ENCODE measurements around the gene GPR18. TPM values are rescaled to one million over a fixed set of nuclear protein-coding genes. Genes with fewer than 3 reads are reported as not detected.

GPR18 gene
- total RNA-seq, 4 donors from 2014 or later, result not detected

DNA sequence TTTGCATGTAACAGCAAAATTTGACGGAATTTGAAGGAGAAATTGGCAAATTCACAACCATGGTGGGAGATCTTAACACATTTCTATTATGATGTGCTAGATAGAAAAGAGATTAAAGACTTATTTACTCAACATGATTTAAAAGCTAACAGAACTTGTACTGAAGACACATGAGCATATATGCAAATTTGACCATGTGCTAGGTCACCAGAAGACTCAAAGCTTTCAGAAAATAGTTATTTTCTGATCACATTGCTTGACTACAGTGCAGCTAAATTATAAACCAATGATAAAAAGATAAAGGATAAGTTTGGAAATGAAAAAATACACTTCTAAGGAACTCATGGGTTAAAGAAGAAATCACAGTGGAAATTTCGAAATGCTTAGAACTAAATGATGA lies 39.9 kb upstream of the GPR18 start:
- ATAC-seq (no peak), DNase-seq (no peak)
- Histone ChIP-seq H3K4me3 (no peak overlapping the region), H3K9me3 (no peaks in the 10 kb centered on the region), H3K36me3 (no peaks in the 10 kb centered on the region), H3K27me3 (no peaks in the 10 kb centered on the region), H3K27ac (no peak overlapping the region), H3K4me1 (peaks cover 0 to 4% of the 10 kb centered on the region in 2 donors)
- in situ Hi-C loops (cut with MboI; ENCODE audit: low sequenced_read_pairs in 4 of 4), result no loop called here
- intact Hi-C loops (cut with DNase I; ENCODE audit: low total_unique reads), result no loop called here
- no peak for TF ChIP-seq POLR2A (IDR thresholded peaks at IDR 0.05)
- TF ChIP-seq, protein P1, sequence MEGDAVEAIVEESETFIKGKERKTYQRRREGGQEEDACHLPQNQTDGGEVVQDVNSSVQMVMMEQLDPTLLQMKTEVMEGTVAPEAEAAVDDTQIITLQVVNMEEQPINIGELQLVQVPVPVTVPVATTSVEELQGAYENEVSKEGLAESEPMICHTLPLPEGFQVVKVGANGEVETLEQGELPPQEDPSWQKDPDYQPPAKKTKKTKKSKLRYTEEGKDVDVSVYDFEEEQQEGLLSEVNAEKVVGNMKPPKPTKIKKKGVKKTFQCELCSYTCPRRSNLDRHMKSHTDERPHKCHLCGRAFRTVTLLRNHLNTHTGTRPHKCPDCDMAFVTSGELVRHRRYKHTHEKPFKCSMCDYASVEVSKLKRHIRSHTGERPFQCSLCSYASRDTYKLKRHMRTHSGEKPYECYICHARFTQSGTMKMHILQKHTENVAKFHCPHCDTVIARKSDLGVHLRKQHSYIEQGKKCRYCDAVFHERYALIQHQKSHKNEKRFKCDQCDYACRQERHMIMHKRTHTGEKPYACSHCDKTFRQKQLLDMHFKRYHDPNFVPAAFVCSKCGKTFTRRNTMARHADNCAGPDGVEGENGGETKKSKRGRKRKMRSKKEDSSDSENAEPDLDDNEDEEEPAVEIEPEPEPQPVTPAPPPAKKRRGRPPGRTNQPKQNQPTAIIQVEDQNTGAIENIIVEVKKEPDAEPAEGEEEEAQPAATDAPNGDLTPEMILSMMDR (IDR thresholded peaks at IDR 0.05 in 4 of 5, conservative IDR thresholded peaks at IDR 0.05 in 1 of 5), result no peak

DNA sequence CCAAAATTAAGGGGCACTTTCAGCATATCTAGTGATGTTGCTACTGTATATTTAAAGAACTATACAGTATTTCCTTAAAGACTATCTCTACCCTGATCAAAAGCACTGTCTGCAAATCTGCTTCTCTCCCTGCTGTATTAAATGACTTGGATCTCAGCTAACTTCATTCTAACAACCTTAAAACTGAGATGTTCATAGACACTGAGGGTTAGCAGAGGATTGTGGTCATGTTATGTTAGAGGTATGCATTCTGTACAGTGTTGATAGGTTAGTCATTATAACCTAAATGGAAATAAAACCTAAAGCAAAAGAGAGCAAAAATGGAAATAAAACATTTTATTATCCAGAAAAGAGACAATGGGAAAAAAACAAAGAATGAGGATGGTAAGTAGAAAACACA lies 39.2 kb upstream of the GPR18 start:
- no peak for ATAC-seq
- Histone ChIP-seq H3K27me3 (no peaks in the 10 kb centered on the region), H3K9me3 (no peaks in the 10 kb centered on the region), H3K27ac (no peak overlapping the region), H3K4me1 (peaks cover 0 to 4% of the 10 kb centered on the region in 2 donors), H3K36me3 (no peaks in the 10 kb centered on the region), H3K4me3 (no peak overlapping the region)
- DNase-seq, result no peak
- intact Hi-C loops (cut with DNase I; ENCODE audit: low total_unique reads) (no loop called here), in situ Hi-C loops (cut with MboI; ENCODE audit: low sequenced_read_pairs in 4 of 4) (no loop called here)
- TF ChIP-seq, protein P1 (IDR thresholded peaks at IDR 0.05 in 4 of 5, conservative IDR thresholded peaks at IDR 0.05 in 1 of 5), result no peak
- no peak for TF ChIP-seq POLR2A (IDR thresholded peaks at IDR 0.05)

DNA sequence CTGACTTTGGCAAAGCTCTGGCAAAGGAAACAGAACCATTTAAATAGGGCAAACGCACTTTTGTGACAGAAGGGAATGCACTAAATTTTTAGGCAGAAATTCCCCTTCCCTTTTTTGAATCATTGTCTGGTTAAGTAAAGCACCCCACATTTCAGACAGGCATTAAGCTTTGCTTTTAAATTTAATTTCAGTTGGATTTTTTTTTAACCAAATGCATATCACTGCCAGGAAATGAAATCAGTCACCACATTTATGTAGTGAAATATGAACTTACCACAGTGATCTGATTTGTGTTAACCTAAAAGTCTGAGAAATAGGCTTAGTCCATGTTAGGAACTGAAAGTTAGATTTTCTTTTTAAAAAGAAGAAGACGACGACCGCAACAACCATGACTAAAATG lies 38.2 kb upstream of the GPR18 start:
- peaks cover 0 to 4% of the 10 kb centered on the region in 2 donors for H3K4me1 ChIP-seq
- H3K4me3 ChIP-seq, result no peak overlapping the region
- TF ChIP-seq POLR2A (IDR thresholded peaks at IDR 0.05), result no peak
- TF ChIP-seq, protein P1 (IDR thresholded peaks at IDR 0.05 in 4 of 5, conservative IDR thresholded peaks at IDR 0.05 in 1 of 5), result no peak
- in situ Hi-C loops (cut with MboI; ENCODE audit: low sequenced_read_pairs in 4 of 4), result no loop called here
- no peaks in the 10 kb centered on the region for H3K27me3 ChIP-seq
- intact Hi-C loops (cut with DNase I; ENCODE audit: low total_unique reads), result no loop called here
- no peak for ATAC-seq
- no peaks in the 10 kb centered on the region for H3K9me3 ChIP-seq
- no peaks in the 10 kb centered on the region for H3K36me3 ChIP-seq
- no peak overlapping the region for H3K27ac ChIP-seq
- DNase-seq, result no peak

DNA sequence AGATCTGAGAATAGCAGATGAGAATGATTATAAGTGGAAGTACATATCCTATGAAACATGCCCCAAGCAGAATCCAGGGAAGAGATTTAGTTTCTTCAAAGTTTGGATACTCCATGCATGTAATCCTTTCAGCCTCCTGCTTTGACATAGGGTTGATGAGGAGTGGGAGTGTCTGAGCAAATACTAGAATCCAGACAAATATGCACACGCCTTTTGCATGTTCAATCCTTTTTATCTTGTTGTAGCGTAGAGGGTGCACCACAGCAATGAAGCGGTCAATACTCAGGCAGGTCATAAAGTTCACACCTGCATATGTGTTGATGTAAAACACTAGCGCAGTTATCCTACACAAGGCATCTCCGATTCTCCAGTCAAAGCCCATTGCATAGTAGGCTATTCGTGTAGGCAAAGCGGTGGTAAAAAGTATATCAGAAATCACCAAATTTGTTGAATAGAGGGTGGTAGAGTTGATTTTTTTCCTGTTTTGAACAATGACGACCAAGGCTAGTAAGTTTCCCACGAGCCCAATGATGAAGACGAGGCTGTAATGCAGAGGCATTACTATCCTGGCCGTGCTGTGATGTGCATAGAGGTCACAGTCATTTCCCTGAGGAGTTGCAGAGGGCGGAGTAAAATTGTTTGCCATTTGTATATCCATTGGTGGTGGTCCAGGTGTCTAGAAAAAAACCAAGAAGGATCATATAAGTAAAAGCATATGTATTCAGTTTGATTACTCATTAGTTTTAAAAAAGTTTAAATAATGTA lies 37.5 kb upstream of the GPR18 start:
- no peak for TF ChIP-seq POLR2A (IDR thresholded peaks at IDR 0.05)
- TF ChIP-seq, protein P1 (IDR thresholded peaks at IDR 0.05 in 4 of 5, conservative IDR thresholded peaks at IDR 0.05 in 1 of 5), result no peak
- Histone ChIP-seq H3K27ac (no peak overlapping the region), H3K4me1 (peaks cover 0 to 4% of the 10 kb centered on the region in 2 donors), H3K9me3 (no peaks in the 10 kb centered on the region), H3K36me3 (no peaks in the 10 kb centered on the region), H3K4me3 (no peak overlapping the region), H3K27me3 (no peaks in the 10 kb centered on the region)
- intact Hi-C loops (cut with DNase I; ENCODE audit: low total_unique reads), result no loop called here
- in situ Hi-C loops (cut with MboI; ENCODE audit: low sequenced_read_pairs in 4 of 4), result no loop called here
- DNase-seq (no peak), ATAC-seq (no peak)

Data from gastrocnemius medialis (tissue), 4 donors.